ENCODE results near the gene ZNF549.
"Not testable (repeated sequence)": the region's sequence is repeated elsewhere in the genome, so short reads cannot be mapped to it uniquely, and the experiment has no call there.

Gene ZNF549

GRCh38 chr19:57527136-57527881, at the start of gene ZNF549:
Gene ZNF549 (plus strand): TSS chr19:57527356. CDS start chr19:57527574, 218 bp downstream.
- peaks cover 17% of the 10 kb centered on the region for H3K4me1 Mint-ChIP-seq (ENCODE audit: low read depth)
- H3K4me3 Mint-ChIP-seq, result peak within 1 kb of the TSS; percentile 94
- H3K36me3 Mint-ChIP-seq (ENCODE audit: low read depth), result peaks cover 29% of the 10 kb centered on the region
- H3K27ac Mint-ChIP-seq, result peak within 1 kb of the TSS; percentile 67
- H3K9me3 Mint-ChIP-seq, result peaks cover 71% of the 10 kb centered on the region
- no peaks in the 10 kb centered on the region for H3K27me3 Mint-ChIP-seq (ENCODE audit: low read depth)

- peaks cover 61% of the 10 kb centered on the region for H3K9me3 Mint-ChIP-seq
- not testable (repeated sequence) for H3K4me1 Mint-ChIP-seq (ENCODE audit: low read depth); H3K27me3 Mint-ChIP-seq (ENCODE audit: low read depth)
- H3K27ac Mint-ChIP-seq, result peak within 1 kb of the TSS; percentile 50
- peaks cover 33% of the 10 kb centered on the region for H3K36me3 Mint-ChIP-seq (ENCODE audit: low read depth)
- peak within 1 kb of the TSS; percentile 75 for H3K4me3 Mint-ChIP-seq
These were observed 39.5 kb upstream of the ZNF549 start, which contains the start of gene ZNF419 for GRCh38 chr19:57487477-57488298. Gene ZNF419 (plus strand): TSS chr19:57487750. CDS start chr19:57487951, 201 bp downstream.

GRCh38 chr19:57488299-57488644, 38.9 kb upstream of the ZNF549 start:
- peaks cover 39% of the 10 kb centered on the region for H3K36me3 Mint-ChIP-seq (ENCODE audit: low read depth)
- peak overlapping the region; percentile 50 for H3K27ac Mint-ChIP-seq
- H3K4me1 Mint-ChIP-seq (ENCODE audit: low read depth); H3K27me3 Mint-ChIP-seq (ENCODE audit: low read depth): not testable (repeated sequence)
- peaks cover 67% of the 10 kb centered on the region for H3K9me3 Mint-ChIP-seq
- peak overlapping the region; percentile 75 for H3K4me3 Mint-ChIP-seq

GRCh38 chr19:57499332-57499679, 27.9 kb upstream of the ZNF549 start:
- H3K36me3 Mint-ChIP-seq (ENCODE audit: low read depth), result peaks cover 48% of the 10 kb centered on the region
- not testable (repeated sequence) for H3K27me3 Mint-ChIP-seq (ENCODE audit: low read depth)
- H3K4me1 Mint-ChIP-seq (ENCODE audit: low read depth), result peaks cover 16% of the 10 kb centered on the region
- H3K9me3 Mint-ChIP-seq, result peaks cover 66% of the 10 kb centered on the region
- H3K4me3 Mint-ChIP-seq, result peak overlapping the region; percentile 70
- peak overlapping the region; percentile 85 for H3K27ac Mint-ChIP-seq

- peaks cover 49% of the 10 kb centered on the region for H3K36me3 Mint-ChIP-seq (ENCODE audit: low read depth)
- H3K27me3 Mint-ChIP-seq (ENCODE audit: low read depth), result not testable (repeated sequence)
- H3K9me3 Mint-ChIP-seq, result peaks cover 66% of the 10 kb centered on the region
These were observed 27.3 kb upstream of the ZNF549 start, which contains the start of gene ZNF773 for GRCh38 chr19:57499680-57500395. Gene ZNF773 (plus strand): TSS chr19:57499938. CDS start chr19:57500081, 143 bp downstream.

GRCh38 chr19:57500400-57500799, 26.8 kb upstream of the ZNF549 start:
- Mint-ChIP-seq H3K4me1 (ENCODE audit: low read depth) (peaks cover 16% of the 10 kb centered on the region), H3K4me3 (peak overlapping the region; percentile 84), H3K36me3 (ENCODE audit: low read depth) (peaks cover 50% of the 10 kb centered on the region), H3K9me3 (peaks cover 67% of the 10 kb centered on the region), H3K27ac (peak overlapping the region; percentile 73)
- H3K27me3 Mint-ChIP-seq (ENCODE audit: low read depth), result not testable (repeated sequence)

More at GRCh38 chr19:57499680-57500395, 27.3 kb upstream of the ZNF549 start, which contains the start of gene ZNF773:
- peak within 1 kb of the TSS; percentile 84 for H3K4me3 Mint-ChIP-seq
- peak within 1 kb of the TSS; percentile 85 for H3K27ac Mint-ChIP-seq
- H3K4me1 Mint-ChIP-seq (ENCODE audit: low read depth), result peaks cover 16% of the 10 kb centered on the region

- Mint-ChIP-seq H3K27ac (no peak overlapping the region), H3K27me3 (ENCODE audit: low read depth) (no peaks in the 10 kb centered on the region)
These were observed 21.0 kb upstream of the ZNF549 start for GRCh38 chr19:57506163-57506562.

GRCh38 chr19:57511484-57511883, 15.7 kb upstream of the ZNF549 start:
- Mint-ChIP-seq H3K4me1 (ENCODE audit: low read depth) (no peaks in the 10 kb centered on the region), H3K36me3 (ENCODE audit: low read depth) (peaks cover 47% of the 10 kb centered on the region), H3K27me3 (ENCODE audit: low read depth) (no peaks in the 10 kb centered on the region), H3K27ac (no peak overlapping the region), H3K4me3 (no peak overlapping the region), H3K9me3 (peaks cover 71% of the 10 kb centered on the region)

More at GRCh38 chr19:57506163-57506562, 21.0 kb upstream of the ZNF549 start:
- H3K36me3 Mint-ChIP-seq (ENCODE audit: low read depth), result peaks cover 67% of the 10 kb centered on the region
- no peak overlapping the region for H3K4me3 Mint-ChIP-seq
- H3K9me3 Mint-ChIP-seq, result peaks cover 69% of the 10 kb centered on the region
- H3K4me1 Mint-ChIP-seq (ENCODE audit: low read depth), result peaks cover 2% of the 10 kb centered on the region

GRCh38 chr19:57512845-57513244, 14.3 kb upstream of the ZNF549 start:
- H3K4me3 Mint-ChIP-seq, result no peak overlapping the region
- H3K4me1 Mint-ChIP-seq (ENCODE audit: low read depth), result no peaks in the 10 kb centered on the region
- no peaks in the 10 kb centered on the region for H3K27me3 Mint-ChIP-seq (ENCODE audit: low read depth)
- H3K9me3 Mint-ChIP-seq, result peaks cover 68% of the 10 kb centered on the region
- no peak overlapping the region for H3K27ac Mint-ChIP-seq
- peaks cover 40% of the 10 kb centered on the region for H3K36me3 Mint-ChIP-seq (ENCODE audit: low read depth)

GRCh38 chr19:57515255-57515654, 11.9 kb upstream of the ZNF549 start:
- no peaks in the 10 kb centered on the region for H3K27me3 Mint-ChIP-seq (ENCODE audit: low read depth)
- H3K4me3 Mint-ChIP-seq, result no peak overlapping the region
- H3K4me1 Mint-ChIP-seq (ENCODE audit: low read depth), result no peaks in the 10 kb centered on the region
- peaks cover 59% of the 10 kb centered on the region for H3K9me3 Mint-ChIP-seq
- H3K36me3 Mint-ChIP-seq (ENCODE audit: low read depth), result peaks cover 25% of the 10 kb centered on the region
- no peak overlapping the region for H3K27ac Mint-ChIP-seq

GRCh38 chr19:57518021-57518420, 9.1 kb upstream of the ZNF549 start:
- Mint-ChIP-seq H3K9me3 (peaks cover 58% of the 10 kb centered on the region), H3K36me3 (ENCODE audit: low read depth) (peaks cover 19% of the 10 kb centered on the region)
- H3K4me3 Mint-ChIP-seq; H3K4me1 Mint-ChIP-seq (ENCODE audit: low read depth); H3K27ac Mint-ChIP-seq; H3K27me3 Mint-ChIP-seq (ENCODE audit: low read depth): not testable (repeated sequence)

GRCh38 chr19:57537953-57538547, 10.9 kb downstream of the ZNF549 start:
- H3K27ac Mint-ChIP-seq, result no peak overlapping the region
- H3K9me3 Mint-ChIP-seq, result peaks cover 92% of the 10 kb centered on the region
- no peaks in the 10 kb centered on the region for H3K4me1 Mint-ChIP-seq (ENCODE audit: low read depth)
- H3K36me3 Mint-ChIP-seq (ENCODE audit: low read depth), result peaks cover 85% of the 10 kb centered on the region
- H3K4me3 Mint-ChIP-seq, result no peak overlapping the region
- no peaks in the 10 kb centered on the region for H3K27me3 Mint-ChIP-seq (ENCODE audit: low read depth)

- no peaks in the 10 kb centered on the region for H3K27me3 Mint-ChIP-seq (ENCODE audit: low read depth)
- no peaks in the 10 kb centered on the region for H3K4me1 Mint-ChIP-seq (ENCODE audit: low read depth)
- H3K4me3 Mint-ChIP-seq, result no peak overlapping the region
- peaks cover 85% of the 10 kb centered on the region for H3K9me3 Mint-ChIP-seq
- H3K36me3 Mint-ChIP-seq (ENCODE audit: low read depth), result peaks cover 82% of the 10 kb centered on the region
- no peak overlapping the region for H3K27ac Mint-ChIP-seq
These were observed 19.4 kb downstream of the ZNF549 start for GRCh38 chr19:57546513-57546912.

- H3K27me3 Mint-ChIP-seq (ENCODE audit: low read depth), result no peaks in the 10 kb centered on the region
- H3K9me3 Mint-ChIP-seq, result peaks cover 73% of the 10 kb centered on the region
- no peak overlapping the region for H3K27ac Mint-ChIP-seq
- H3K4me3 Mint-ChIP-seq, result no peak overlapping the region
- peaks cover 88% of the 10 kb centered on the region for H3K36me3 Mint-ChIP-seq (ENCODE audit: low read depth)
- H3K4me1 Mint-ChIP-seq (ENCODE audit: low read depth), result peaks cover 3% of the 10 kb centered on the region
These were observed 25.3 kb downstream of the ZNF549 start for GRCh38 chr19:57552432-57552831.
